ENCODE data around the gene SMAP2.
A peak's percentile ranks its signal among the peaks of the same experiment; 100 is the strongest.
"Not testable (repeated sequence)": the region's sequence is repeated elsewhere in the genome, so short reads cannot be mapped to it uniquely, and the experiment has no call there.

The SMAP2 gene

DNA sequence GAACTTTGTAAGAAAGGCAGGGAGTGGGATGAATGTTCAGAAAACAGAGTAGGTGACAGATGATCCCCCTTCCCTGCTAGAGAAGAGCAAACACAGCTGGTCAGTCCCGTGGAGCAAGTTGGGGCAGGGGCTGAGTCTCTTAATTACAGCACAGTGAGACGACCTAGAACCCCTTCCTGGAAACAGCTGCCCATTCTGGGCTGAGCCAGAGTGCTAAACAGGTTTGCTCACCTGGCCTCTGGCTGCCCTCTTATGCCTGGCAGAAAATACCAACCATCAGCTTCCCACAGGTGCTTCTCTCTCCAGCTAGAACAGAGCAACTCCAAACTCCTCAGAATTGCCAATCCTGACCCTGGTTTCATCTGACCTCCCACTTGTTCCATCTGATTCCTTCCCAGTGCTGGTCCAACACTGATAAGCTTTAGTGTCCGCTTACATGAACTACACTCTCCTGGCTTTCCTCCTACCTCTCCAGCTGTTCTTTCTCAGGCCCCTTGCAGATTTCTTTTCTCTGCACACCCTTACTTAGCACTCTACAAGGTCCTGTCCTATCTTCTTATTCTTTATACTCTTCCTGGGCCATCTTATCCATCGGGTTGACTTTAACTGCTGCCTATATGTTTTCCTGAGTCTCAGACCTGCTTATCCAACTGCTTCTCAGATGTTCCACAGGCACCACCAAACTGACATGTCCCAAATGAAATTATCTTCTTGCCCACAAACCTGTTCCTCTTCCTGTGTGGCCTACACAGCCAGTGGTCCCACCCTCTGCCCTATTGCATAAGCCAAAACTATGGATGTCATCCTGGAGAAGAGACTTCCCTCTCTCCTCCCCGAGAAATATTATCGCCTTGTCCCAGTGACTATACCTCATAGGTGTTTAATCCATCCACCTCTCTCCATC is 33.9 kb upstream of the SMAP2 start (continued):
- TF ChIP-seq, protein P1, sequence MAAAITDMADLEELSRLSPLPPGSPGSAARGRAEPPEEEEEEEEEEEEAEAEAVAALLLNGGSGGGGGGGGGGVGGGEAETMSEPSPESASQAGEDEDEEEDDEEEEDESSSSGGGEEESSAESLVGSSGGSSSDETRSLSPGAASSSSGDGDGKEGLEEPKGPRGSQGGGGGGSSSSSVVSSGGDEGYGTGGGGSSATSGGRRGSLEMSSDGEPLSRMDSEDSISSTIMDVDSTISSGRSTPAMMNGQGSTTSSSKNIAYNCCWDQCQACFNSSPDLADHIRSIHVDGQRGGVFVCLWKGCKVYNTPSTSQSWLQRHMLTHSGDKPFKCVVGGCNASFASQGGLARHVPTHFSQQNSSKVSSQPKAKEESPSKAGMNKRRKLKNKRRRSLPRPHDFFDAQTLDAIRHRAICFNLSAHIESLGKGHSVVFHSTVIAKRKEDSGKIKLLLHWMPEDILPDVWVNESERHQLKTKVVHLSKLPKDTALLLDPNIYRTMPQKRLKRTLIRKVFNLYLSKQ (tag by site-specific recombination; IDR thresholded peaks at IDR 0.05; ENCODE audit: borderline replicate concordance), result no peak
- TF ChIP-seq ZNF521 (tag by site-specific recombination; IDR thresholded peaks at IDR 0.05), result no peak
- TF ChIP-seq ZNF670 (tag by site-specific recombination; IDR thresholded peaks at IDR 0.05; ENCODE audit: low read depth), result no peak
- no peak for TF ChIP-seq ZNF174 (tag by site-specific recombination; IDR thresholded peaks at IDR 0.05)

DNA sequence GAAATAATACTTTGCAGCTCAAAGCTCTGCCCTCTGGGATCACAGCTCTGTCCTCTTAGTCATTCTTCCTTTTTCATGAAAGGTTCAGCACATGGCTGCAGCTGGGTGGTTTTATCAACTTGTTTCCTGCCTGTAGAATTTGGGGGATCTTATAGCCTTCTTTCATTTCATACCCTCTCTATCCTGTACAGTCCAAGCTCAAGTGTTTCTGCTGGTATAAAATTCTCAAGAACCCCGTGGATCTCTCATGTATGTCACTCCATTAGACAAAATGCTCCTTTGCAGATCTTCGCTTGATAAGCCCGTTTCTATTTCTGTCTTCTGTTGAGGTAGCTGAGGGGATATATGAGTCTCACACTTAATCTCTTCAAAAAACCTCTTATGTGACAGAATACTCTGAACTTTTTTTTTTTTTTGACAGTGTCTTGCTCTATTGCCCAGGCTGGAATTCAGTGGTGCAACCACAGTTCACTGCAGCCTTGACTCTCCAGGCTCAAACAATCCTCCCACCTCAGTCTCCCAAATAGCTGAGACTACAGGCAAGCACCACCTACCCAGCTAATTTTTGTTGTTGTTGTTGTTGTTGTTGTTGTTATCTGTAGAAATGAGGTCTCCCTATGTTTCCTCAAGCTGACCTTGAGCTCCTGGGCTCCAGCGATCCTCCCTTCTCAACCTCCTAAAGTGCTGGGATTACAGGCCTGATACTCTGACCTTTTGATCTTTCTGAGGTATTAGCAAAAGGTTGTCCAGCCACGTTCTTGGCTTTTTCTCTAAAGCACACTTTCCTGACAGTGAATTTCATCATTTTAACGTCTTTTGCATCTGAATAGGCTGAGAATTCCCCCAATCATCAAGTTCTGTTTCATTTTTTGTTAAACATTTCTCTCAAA is 31.8 kb upstream of the SMAP2 start:
- no peaks in the 10 kb centered on the region for H3K4me1 ChIP-seq (ENCODE audit: control insufficient read depth, insufficient read depth, low read length)
- POLR2A ChIA-PET, result interaction anchor here (0.6 to 0.8 kb wide), 3 partner anchors 11 to 380 kb away, joined by 3 to 5 read pairs (median 3); partner anchors contain the start of gene SMAP2

DNA sequence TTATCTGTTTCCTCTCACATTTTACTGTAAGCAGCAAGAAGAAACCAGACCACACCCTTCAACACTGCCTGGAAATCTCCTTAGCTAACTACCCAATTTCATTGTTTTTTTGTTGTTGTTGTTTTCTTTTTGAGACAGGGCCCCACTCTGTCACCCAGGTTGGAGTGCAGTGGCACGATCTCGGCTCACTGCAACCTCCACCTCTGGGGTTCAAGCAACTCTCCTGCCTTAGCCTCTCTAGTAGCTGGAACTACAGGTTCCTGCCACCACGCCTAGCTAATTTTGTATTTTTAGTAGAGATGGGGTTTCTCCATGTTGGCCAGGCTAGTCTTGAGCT is 31.2 kb upstream of the SMAP2 start:
- not testable (repeated sequence) for H3K36me3 ChIP-seq (ENCODE audit: control insufficient read depth in 2 of 2, insufficient read depth in 1 of 2, low read length in 2 of 2); H3K4me1 ChIP-seq (ENCODE audit: control insufficient read depth, insufficient read depth, low read length); H3K27ac ChIP-seq (ENCODE audit: extremely low read depth, low read depth, low read length); H3K4me3 ChIP-seq (ENCODE audit: low read depth, low read length); H3K9me3 ChIP-seq (ENCODE audit: control insufficient read depth, insufficient read depth, low read depth, low read length)
- CTCF ChIA-PET, result interaction anchor here (0.6 to 3.1 kb wide), 8 partner anchors 26 to 264 kb away, joined by 3 to 20 read pairs (median 4); partner anchors contain the start of gene COL9A2
- POLR2A ChIA-PET, result interaction anchor here (0.6 kb wide), 1 partner anchor 379 kb away, joined by 3 read pairs; no protein-coding TSS in a partner anchor

More for the DNA sequence above, 31.8 kb upstream of the SMAP2 start:
- Histone ChIP-seq H3K36me3 (ENCODE audit: control insufficient read depth in 2 of 2, insufficient read depth in 1 of 2, low read length in 2 of 2) (no peaks in the 10 kb centered on the region), H3K9me3 (ENCODE audit: control insufficient read depth, insufficient read depth, low read depth, low read length) (no peaks in the 10 kb centered on the region), H3K27ac (ENCODE audit: extremely low read depth, low read depth, low read length) (no peak overlapping the region), H3K4me3 (ENCODE audit: low read depth, low read length) (no peak overlapping the region)
- CTCF ChIA-PET, result interaction anchor here (0.6 to 3.1 kb wide), 10 partner anchors 25 to 263 kb away, joined by 3 to 20 read pairs (median 4); partner anchors contain the start of gene COL9A2
- TF ChIP-seq, protein P2, sequence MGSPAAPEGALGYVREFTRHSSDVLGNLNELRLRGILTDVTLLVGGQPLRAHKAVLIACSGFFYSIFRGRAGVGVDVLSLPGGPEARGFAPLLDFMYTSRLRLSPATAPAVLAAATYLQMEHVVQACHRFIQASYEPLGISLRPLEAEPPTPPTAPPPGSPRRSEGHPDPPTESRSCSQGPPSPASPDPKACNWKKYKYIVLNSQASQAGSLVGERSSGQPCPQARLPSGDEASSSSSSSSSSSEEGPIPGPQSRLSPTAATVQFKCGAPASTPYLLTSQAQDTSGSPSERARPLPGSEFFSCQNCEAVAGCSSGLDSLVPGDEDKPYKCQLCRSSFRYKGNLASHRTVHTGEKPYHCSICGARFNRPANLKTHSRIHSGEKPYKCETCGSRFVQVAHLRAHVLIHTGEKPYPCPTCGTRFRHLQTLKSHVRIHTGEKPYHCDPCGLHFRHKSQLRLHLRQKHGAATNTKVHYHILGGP (tag by site-specific recombination; IDR thresholded peaks at IDR 0.05), result no peak
- peak; percentile 74 for TF ChIP-seq SETDB1 (IDR thresholded peaks at IDR 0.05; ENCODE audit: insufficient read length, low read length)

DNA sequence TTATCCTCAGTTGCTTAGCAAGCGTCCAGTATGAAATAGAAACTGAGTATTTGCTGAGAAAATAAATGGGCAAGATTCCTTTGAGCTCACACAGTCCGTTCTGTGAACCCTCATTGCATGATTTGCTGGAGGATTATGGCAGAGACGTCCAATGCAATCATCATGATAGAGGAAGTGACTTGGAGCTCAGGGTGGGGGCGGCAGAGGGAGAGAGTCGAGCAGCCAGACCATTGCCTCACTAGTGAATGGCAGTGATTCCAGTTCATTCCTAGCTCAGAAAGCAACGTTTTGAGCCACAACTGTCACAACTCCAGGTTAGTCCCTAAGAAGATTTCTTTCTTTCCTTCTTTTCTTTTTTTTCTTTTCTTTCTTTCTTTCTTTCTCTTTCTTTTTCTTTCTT is 28.9 kb upstream of the SMAP2 start:
- no peaks in the 10 kb centered on the region for H3K4me1 ChIP-seq (ENCODE audit: control insufficient read depth, insufficient read depth, low read length)
- no peaks in the 10 kb centered on the region for H3K9me3 ChIP-seq (ENCODE audit: control insufficient read depth, insufficient read depth, low read depth, low read length)
- CTCF ChIA-PET, result interaction anchor here (0.6 to 1.4 kb wide), 4 partner anchors 8 to 201 kb away, joined by 3 to 5 read pairs (median 4); no protein-coding TSS in a partner anchor
- TF ChIP-seq ZBTB17 (tag by site-specific recombination; IDR thresholded peaks at IDR 0.05) (peak; percentile 86), ZNF2 (tag by site-specific recombination; IDR thresholded peaks at IDR 0.05) (no peak), ZNF121 (tag by site-specific recombination; IDR thresholded peaks at IDR 0.05) (no peak), PRDM1 (tag by site-specific recombination; IDR thresholded peaks at IDR 0.05) (peak; percentile 48), ZNF366 (tag by site-specific recombination; conservative IDR thresholded peaks at IDR 0.05) (peak; percentile 48; the same call in 1 of the 2 replicates)
- TF ChIP-seq, protein P3, sequence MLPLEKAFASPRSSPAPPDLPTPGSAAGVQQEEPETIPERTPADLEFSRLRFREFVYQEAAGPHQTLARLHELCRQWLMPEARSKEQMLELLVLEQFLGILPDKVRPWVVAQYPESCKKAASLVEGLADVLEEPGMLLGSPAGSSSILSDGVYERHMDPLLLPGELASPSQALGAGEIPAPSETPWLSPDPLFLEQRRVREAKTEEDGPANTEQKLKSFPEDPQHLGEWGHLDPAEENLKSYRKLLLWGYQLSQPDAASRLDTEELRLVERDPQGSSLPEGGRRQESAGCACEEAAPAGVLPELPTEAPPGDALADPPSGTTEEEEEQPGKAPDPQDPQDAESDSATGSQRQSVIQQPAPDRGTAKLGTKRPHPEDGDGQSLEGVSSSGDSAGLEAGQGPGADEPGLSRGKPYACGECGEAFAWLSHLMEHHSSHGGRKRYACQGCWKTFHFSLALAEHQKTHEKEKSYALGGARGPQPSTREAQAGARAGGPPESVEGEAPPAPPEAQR (tag by site-specific recombination; IDR thresholded peaks at IDR 0.05), result no peak
- TF ChIP-seq, protein P4, sequence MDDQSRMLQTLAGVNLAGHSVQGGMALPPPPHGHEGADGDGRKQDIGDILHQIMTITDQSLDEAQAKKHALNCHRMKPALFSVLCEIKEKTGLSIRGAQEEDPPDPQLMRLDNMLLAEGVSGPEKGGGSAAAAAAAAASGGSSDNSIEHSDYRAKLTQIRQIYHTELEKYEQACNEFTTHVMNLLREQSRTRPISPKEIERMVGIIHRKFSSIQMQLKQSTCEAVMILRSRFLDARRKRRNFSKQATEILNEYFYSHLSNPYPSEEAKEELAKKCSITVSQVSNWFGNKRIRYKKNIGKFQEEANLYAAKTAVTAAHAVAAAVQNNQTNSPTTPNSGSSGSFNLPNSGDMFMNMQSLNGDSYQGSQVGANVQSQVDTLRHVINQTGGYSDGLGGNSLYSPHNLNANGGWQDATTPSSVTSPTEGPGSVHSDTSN (CRISPR knock-in tag; IDR thresholded peaks at IDR 0.05), result no peak
- no peak overlapping the region for H3K4me3 ChIP-seq (ENCODE audit: low read depth, low read length)
- POLR2A ChIA-PET, result no interaction called here
- H3K36me3 ChIP-seq (ENCODE audit: control insufficient read depth in 2 of 2, insufficient read depth in 1 of 2, low read length in 2 of 2), result no peaks in the 10 kb centered on the region
- no peak overlapping the region for H3K27ac ChIP-seq (ENCODE audit: extremely low read depth, low read depth, low read length)
